IPS-18c (cell line): ENCODE data around the gene MRPS18B.

Source experiments
- H3K4me3 ChIP-seq: 2 replicates; pipeline ENCODE4 v1.7.0; 2013; ENCODE audit warnings: low read depth, mild to moderate bottlenecking, low read length, moderate library complexity; ENCODE audit not compliant: insufficient read depth
- H3K9me3 ChIP-seq: one replicate; pipeline ENCODE4 v1.6.1; 2013; ENCODE audit warnings: mild to moderate bottlenecking, low read length, moderate library complexity; ENCODE audit not compliant: control insufficient read depth, insufficient read depth

MRPS18B gene

GRCh38 chr6:30599625-30600324 is 17.9 kb upstream of the MRPS18B start:
- Histone ChIP-seq H3K9me3 (no peaks in the 10 kb centered on the region), H3K4me3 (no peak overlapping the region)

GRCh38 chr6:30600451-30600961 is 17.1 kb upstream of the MRPS18B start:
- H3K9me3 ChIP-seq, result no peaks in the 10 kb centered on the region
- no peak overlapping the region for H3K4me3 ChIP-seq

GRCh38 chr6:30601436-30601814 is 16.2 kb upstream of the MRPS18B start:
- Histone ChIP-seq H3K4me3 (no peak overlapping the region), H3K9me3 (no peaks in the 10 kb centered on the region)

GRCh38 chr6:30601815-30602641 is 15.6 kb upstream of the MRPS18B start:
- Histone ChIP-seq H3K9me3 (no peaks in the 10 kb centered on the region), H3K4me3 (no peak overlapping the region)

GRCh38 chr6:30603961-30604360 is 13.7 kb upstream of the MRPS18B start:
- Histone ChIP-seq H3K4me3 (no peak overlapping the region), H3K9me3 (no peaks in the 10 kb centered on the region)

GRCh38 chr6:30610065-30610464 is 7.6 kb upstream of the MRPS18B start:
- H3K9me3 ChIP-seq, result no peaks in the 10 kb centered on the region
- no peak overlapping the region for H3K4me3 ChIP-seq

GRCh38 chr6:30611150-30611855 is 6.3 kb upstream of the MRPS18B start:
- Histone ChIP-seq H3K9me3 (no peaks in the 10 kb centered on the region), H3K4me3 (no peak overlapping the region)

- Histone ChIP-seq H3K9me3 (no peaks in the 10 kb centered on the region), H3K4me3 (no peak overlapping the region)
Observed at GRCh38 chr6:30611856-30612194, 5.8 kb upstream of the MRPS18B start.

- Histone ChIP-seq H3K9me3 (no peaks in the 10 kb centered on the region), H3K4me3 (no peak overlapping the region)
Observed at GRCh38 chr6:30612213-30612612, 5.4 kb upstream of the MRPS18B start.

GRCh38 chr6:30612687-30613248 is 4.9 kb upstream of the MRPS18B start:
- Histone ChIP-seq H3K9me3 (no peaks in the 10 kb centered on the region), H3K4me3 (no peak overlapping the region)

GRCh38 chr6:30613251-30614043 is 4.2 kb upstream of the MRPS18B start:
- no peaks in the 10 kb centered on the region for H3K9me3 ChIP-seq
- H3K4me3 ChIP-seq, result no peak overlapping the region

GRCh38 chr6:30614044-30614842 is 3.4 kb upstream of the MRPS18B start:
- Histone ChIP-seq H3K9me3 (no peaks in the 10 kb centered on the region), H3K4me3 (peak overlapping the region; percentile 32; the same call in 1 of the 2 replicates)

GRCh38 chr6:30614843-30615218 is 2.8 kb upstream of the MRPS18B start:
- Histone ChIP-seq H3K9me3 (no peaks in the 10 kb centered on the region), H3K4me3 (peak overlapping the region; percentile 95; the same call in 1 of the 2 replicates)

GRCh38 chr6:30615219-30615957 is 2.3 kb upstream of the MRPS18B start:
- H3K9me3 ChIP-seq, result no peaks in the 10 kb centered on the region
- H3K4me3 ChIP-seq, result peak overlapping the region; percentile 95

GRCh38 chr6:30615958-30616810 is 1.5 kb upstream of the MRPS18B start:
- Histone ChIP-seq H3K4me3 (peak overlapping the region; percentile 95), H3K9me3 (no peaks in the 10 kb centered on the region)
